ENCODE measurements around the gene KRT77.

- TF ChIP-seq CTCF (IDR thresholded peaks at IDR 0.05) (no peak), POLR2A (IDR thresholded peaks at IDR 0.05) (no peak)
Measured at GRCh38 chr12:52744493-52745156, 41.3 kb upstream of the KRT77 start.

Measured in stomach (tissue), 4 donors.